Activated naive CD8-positive, alpha-beta T cell (primary cell): ENCODE data around the gene TREML1.
"Not testable (repeated sequence)": the region's sequence is repeated elsewhere in the genome, so short reads cannot be mapped to it uniquely, and the experiment has no call there.

ENCODE experiments used
- H3K27ac Mint-ChIP-seq: one replicate; pipeline ENCODE4 v1.8.0; 2021; ENCODE audit warnings: mixed read lengths
- H3K27me3 Mint-ChIP-seq: one replicate; pipeline ENCODE4 v1.8.0; 2021; ENCODE audit warnings: mixed read lengths
- H3K36me3 Mint-ChIP-seq: one replicate; pipeline ENCODE4 v1.8.0; 2021; ENCODE audit warnings: mixed read lengths
- H3K4me1 Mint-ChIP-seq: one replicate; pipeline ENCODE4 v1.8.0; 2021; ENCODE audit warnings: low read depth, mixed read lengths
- H3K4me3 Mint-ChIP-seq: one replicate; pipeline ENCODE4 v1.8.0; 2021; ENCODE audit warnings: mild to moderate bottlenecking, mixed read lengths
- H3K9me3 Mint-ChIP-seq: one replicate; pipeline ENCODE4 v1.8.0; 2021; ENCODE audit warnings: low read depth, mixed read lengths

TREML1 gene

DNA sequence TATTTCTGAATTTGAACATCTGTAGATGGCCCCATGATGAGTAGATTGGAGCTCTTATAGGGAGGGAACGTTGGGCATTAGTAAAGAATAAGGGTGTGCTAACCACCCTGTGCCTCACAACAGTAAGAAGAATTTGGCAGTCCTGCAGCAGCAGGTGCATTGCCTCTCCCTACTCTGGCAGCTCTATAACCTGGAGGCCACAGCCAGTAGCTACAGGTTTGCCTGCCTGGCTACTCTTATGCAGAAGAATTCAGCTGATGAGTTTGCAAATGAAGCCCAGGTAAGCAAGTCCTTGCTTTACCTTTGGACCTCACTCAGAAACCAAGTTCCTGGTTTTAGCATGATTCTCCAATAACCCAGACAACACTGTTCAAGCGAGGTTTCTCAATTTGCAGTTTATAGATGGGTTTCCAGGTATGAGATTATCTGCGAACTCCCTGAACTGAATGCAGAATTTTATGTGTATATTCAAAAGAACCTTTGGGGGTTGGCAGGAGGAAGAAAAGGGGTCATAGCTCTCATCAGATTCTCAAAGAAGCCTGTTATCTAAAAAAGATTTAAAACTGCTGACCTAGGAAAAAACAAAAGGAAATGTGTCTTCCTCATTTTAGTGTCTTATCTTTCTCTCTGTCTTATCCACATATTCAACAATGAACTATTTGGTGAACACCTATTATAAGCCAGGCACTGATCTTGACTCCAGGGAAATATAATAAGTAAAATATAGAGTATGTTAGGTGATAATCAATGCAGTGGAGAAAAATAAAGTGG, 18.9 kb downstream of the TREML1 start:
- Mint-ChIP-seq H3K9me3 (no peaks in the 10 kb centered on the region), H3K36me3 (peaks cover 26% of the 10 kb centered on the region), H3K27me3 (no peaks in the 10 kb centered on the region), H3K4me1 (no peaks in the 10 kb centered on the region), H3K27ac (no peak overlapping the region), H3K4me3 (no peak overlapping the region)

DNA sequence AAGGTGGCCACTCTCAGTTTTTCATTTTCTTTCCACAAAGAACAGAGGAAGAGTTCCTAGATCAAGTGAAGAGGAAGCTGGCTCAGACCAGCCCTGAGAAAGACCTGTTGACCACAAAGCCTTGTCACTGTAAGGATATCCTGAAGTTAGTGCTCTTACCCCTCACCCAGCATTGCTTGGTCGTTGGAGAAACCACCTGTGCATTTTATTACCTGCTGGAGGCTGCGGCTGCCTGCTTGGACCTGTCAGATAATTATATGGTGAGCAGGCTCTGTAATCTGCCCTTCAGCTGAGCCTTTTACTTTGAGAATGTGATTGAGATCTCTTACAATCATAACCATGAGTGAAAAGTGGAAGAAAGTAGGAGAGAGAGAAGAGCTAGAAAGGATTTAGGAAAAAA, 21.9 kb downstream of the TREML1 start:
- no peak overlapping the region for H3K4me3 Mint-ChIP-seq
- H3K9me3 Mint-ChIP-seq, result no peaks in the 10 kb centered on the region
- H3K27ac Mint-ChIP-seq, result no peak overlapping the region
- no peaks in the 10 kb centered on the region for H3K27me3 Mint-ChIP-seq
- H3K4me1 Mint-ChIP-seq, result no peaks in the 10 kb centered on the region
- peaks cover 21% of the 10 kb centered on the region for H3K36me3 Mint-ChIP-seq

- H3K36me3 Mint-ChIP-seq, result peaks cover 27% of the 10 kb centered on the region
- no peak overlapping the region for H3K4me3 Mint-ChIP-seq
- no peaks in the 10 kb centered on the region for H3K9me3 Mint-ChIP-seq
- no peaks in the 10 kb centered on the region for H3K4me1 Mint-ChIP-seq
- no peak overlapping the region for H3K27ac Mint-ChIP-seq
- H3K27me3 Mint-ChIP-seq, result no peaks in the 10 kb centered on the region
Measured at GRCh38 chr6:41125282-41125681, 28.9 kb downstream of the TREML1 start.

DNA sequence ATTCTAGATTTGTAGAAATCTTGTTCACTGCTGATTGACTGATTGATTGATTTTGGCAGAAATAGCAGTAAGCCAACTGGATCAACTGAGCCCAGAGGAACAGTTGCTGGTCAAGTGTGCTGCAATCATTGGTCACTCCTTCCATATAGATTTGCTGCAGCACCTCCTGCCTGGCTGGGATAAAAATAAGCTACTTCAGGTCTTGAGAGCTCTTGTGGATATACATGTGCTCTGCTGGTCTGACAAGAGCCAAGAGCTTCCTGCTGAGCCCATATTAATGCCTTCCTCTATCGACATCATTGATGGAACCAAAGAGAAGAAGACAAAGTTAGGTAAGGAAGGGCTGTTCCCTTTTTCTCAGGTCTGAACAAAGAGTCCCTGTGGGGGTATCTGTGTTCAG, 31.2 kb downstream of the TREML1 start:
- H3K27me3 Mint-ChIP-seq, result no peaks in the 10 kb centered on the region
- H3K9me3 Mint-ChIP-seq, result no peaks in the 10 kb centered on the region
- no peak overlapping the region for H3K27ac Mint-ChIP-seq
- H3K36me3 Mint-ChIP-seq, result peaks cover 33% of the 10 kb centered on the region
- no peak overlapping the region for H3K4me3 Mint-ChIP-seq
- no peaks in the 10 kb centered on the region for H3K4me1 Mint-ChIP-seq

DNA sequence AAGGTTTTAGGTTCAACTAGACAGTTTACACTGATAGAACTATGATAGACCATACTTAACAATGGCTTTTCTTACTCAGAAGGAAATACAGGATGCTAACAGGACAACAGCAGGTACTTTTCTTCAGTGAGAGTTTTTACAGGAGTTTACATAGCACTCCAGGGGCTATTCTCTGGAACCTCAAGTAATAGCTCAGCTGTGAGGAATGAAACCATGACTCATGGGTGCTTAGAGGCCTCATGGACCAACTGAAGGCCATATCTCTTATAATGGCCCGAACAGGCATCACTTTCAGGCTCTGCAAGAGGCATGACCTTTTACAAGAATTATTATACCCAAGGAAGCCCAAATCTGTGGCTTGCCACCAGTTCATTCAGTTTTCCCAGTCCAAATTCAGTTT, 31.8 kb downstream of the TREML1 start:
- Mint-ChIP-seq H3K27ac (no peak overlapping the region), H3K27me3 (no peaks in the 10 kb centered on the region), H3K9me3 (no peaks in the 10 kb centered on the region), H3K4me3 (no peak overlapping the region), H3K36me3 (peaks cover 35% of the 10 kb centered on the region), H3K4me1 (no peaks in the 10 kb centered on the region)

DNA sequence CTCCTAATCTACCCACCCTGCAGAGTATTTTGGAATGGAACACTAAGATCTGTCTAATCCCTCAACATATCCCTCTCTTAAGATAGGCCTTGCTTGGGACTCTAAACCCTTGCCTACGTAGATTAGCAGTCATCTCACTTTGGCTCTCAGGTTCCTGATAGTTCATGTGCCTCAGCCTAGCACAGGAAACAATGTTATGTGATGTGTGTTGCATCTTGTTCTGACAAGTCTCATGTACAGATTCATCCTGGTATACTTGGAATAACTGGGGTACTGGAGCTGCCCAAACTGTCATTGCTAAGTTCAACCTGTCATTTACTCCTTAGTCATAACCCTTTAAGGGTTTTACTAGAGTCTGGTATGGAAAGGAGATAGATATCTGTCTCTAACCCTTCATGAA, 34.1 kb downstream of the TREML1 start:
- Mint-ChIP-seq H3K27ac (no peak overlapping the region), H3K9me3 (no peaks in the 10 kb centered on the region), H3K27me3 (no peaks in the 10 kb centered on the region)

GRCh38 chr6:41119508-41119907, 34.6 kb downstream of the TREML1 start:
- peaks cover 31% of the 10 kb centered on the region for H3K36me3 Mint-ChIP-seq
- no peak overlapping the region for H3K27ac Mint-ChIP-seq
- no peak overlapping the region for H3K4me3 Mint-ChIP-seq
- H3K27me3 Mint-ChIP-seq, result no peaks in the 10 kb centered on the region
- no peaks in the 10 kb centered on the region for H3K9me3 Mint-ChIP-seq
- no peaks in the 10 kb centered on the region for H3K4me1 Mint-ChIP-seq

More for the DNA sequence above, 34.1 kb downstream of the TREML1 start:
- Mint-ChIP-seq H3K36me3 (peaks cover 28% of the 10 kb centered on the region), H3K4me1 (no peaks in the 10 kb centered on the region), H3K4me3 (no peak overlapping the region)

DNA sequence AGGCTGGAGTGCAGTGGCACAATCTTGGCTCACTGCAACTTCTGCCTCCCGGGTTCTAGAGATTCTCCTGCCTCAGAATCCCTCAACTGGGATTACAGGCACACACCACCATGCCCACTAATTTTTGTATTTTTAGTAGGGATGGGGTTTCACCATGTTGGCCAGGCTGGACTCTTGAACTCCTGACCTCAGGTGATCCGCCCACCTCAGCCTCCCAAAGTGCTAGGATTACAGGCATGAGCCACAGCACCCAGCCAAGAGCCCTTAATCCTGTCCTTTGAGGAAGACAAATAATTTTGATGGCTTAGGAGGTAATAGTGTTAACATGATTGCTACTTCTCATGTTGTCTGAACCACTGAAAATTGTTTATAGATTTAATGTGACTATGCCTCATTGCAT, 39.1 kb downstream of the TREML1 start:
- H3K4me3 Mint-ChIP-seq, H3K9me3 Mint-ChIP-seq, H3K27me3 Mint-ChIP-seq, H3K27ac Mint-ChIP-seq, H3K4me1 Mint-ChIP-seq: not testable (repeated sequence)
- peaks cover 19% of the 10 kb centered on the region for H3K36me3 Mint-ChIP-seq

- no peak overlapping the region for H3K27ac Mint-ChIP-seq
- H3K4me1 Mint-ChIP-seq, result no peaks in the 10 kb centered on the region
- peaks cover 20% of the 10 kb centered on the region for H3K36me3 Mint-ChIP-seq
- no peaks in the 10 kb centered on the region for H3K27me3 Mint-ChIP-seq
- no peak overlapping the region for H3K4me3 Mint-ChIP-seq
- no peaks in the 10 kb centered on the region for H3K9me3 Mint-ChIP-seq
Measured at GRCh38 chr6:41111017-41111416, 43.1 kb downstream of the TREML1 start.

GRCh38 chr6:41103847-41104246, 50.3 kb downstream of the TREML1 start:
- no peak overlapping the region for H3K27ac Mint-ChIP-seq
- H3K4me1 Mint-ChIP-seq, result peaks cover 9% of the 10 kb centered on the region
- no peaks in the 10 kb centered on the region for H3K27me3 Mint-ChIP-seq
- peaks cover 15% of the 10 kb centered on the region for H3K36me3 Mint-ChIP-seq
- no peaks in the 10 kb centered on the region for H3K9me3 Mint-ChIP-seq
- H3K4me3 Mint-ChIP-seq, result no peak overlapping the region

- no peak overlapping the region for H3K4me3 Mint-ChIP-seq
- H3K27me3 Mint-ChIP-seq, result no peaks in the 10 kb centered on the region
- peaks cover 13% of the 10 kb centered on the region for H3K36me3 Mint-ChIP-seq
- no peaks in the 10 kb centered on the region for H3K9me3 Mint-ChIP-seq
- peaks cover 19% of the 10 kb centered on the region for H3K4me1 Mint-ChIP-seq
- H3K27ac Mint-ChIP-seq, result no peak overlapping the region
Measured at GRCh38 chr6:41100871-41101287, 53.3 kb downstream of the TREML1 start.
